Colonic mucosa (tissue), 4 donors: ENCODE results near the gene ZMIZ1. TPM values are rescaled to one million over a fixed set of nuclear protein-coding genes. Genes with fewer than 3 reads are reported as not detected.

ENCODE experiments used
- DNase-seq: peaks from one replicate; pipeline ENCODE4 v3.0.0-alpha.2; 2020
- H3K27ac ChIP-seq: fragments of 200-600 bp; one replicate; pipeline ENCODE4 v1.8.0; 2021
- H3K27me3 ChIP-seq: fragments of 200-600 bp; one replicate; pipeline ENCODE4 v1.8.0; 2021
- H3K36me3 ChIP-seq: fragments of 200-600 bp; one replicate; pipeline ENCODE4 v1.8.0; 2021
- H3K4me1 ChIP-seq: fragments of 200-600 bp; one replicate; pipeline ENCODE4 v1.8.0; 2021; ENCODE audit warnings: mild to moderate bottlenecking
- H3K4me3 ChIP-seq: fragments of 200-600 bp; one replicate; pipeline ENCODE4 v1.8.0; 2021
- H3K9ac ChIP-seq, 2 donors: one replicate each; pipeline ENCODE4 v1.7.0; 2013; ENCODE audit warnings: control low read depth in 2 of 2, low read depth in 2 of 2, low read length in 2 of 2
- H3K9me3 ChIP-seq: fragments of 200-600 bp; one replicate; pipeline ENCODE4 v1.8.0; 2021
- CTCF ChIP-seq: fragments of 200-600 bp; IDR thresholded peaks from one replicate; pipeline ENCODE4 v1.8.0; 2022; ENCODE audit warnings: antibody characterized with exemption, mild to moderate bottlenecking
- intact Hi-C: fragments of 100-400 bp; cut with DNase I; formaldehyde crosslinking; loops from one replicate; pipeline ENCODE4 v1.14.1; 2022
- total RNA-seq, 2 donors: library from RNA; stranded (reverse); fragmentation: NEBNext Ultra II Directional in 1 of 2; extraction: Animal tissue kit (Norgen Biotek cat#: 25700) in 1 of 2; gene quantifications; one replicate each; pipeline ENCODE4 v1.2.1, GENCODE V29; 2021
- donor health status: healthy.
- donor health status: DM: no; HTN: no; CAD: no.
- donor health status: DM: no; HTN: no; CAD: no.

Gene ZMIZ1
- total RNA-seq, 2 donors from 2014 or later, result 51.0 to 54.0 TPM

- no peak overlapping the region for H3K9ac ChIP-seq
- peak; percentile 95 for TF ChIP-seq CTCF
Observed at GRCh38 chr10:79195091-79195923, 126.5 kb downstream of the ZMIZ1 start.

GRCh38 chr10:79196470-79197461, 128.0 kb downstream of the ZMIZ1 start:
- Histone ChIP-seq H3K36me3 (no peaks in the 10 kb centered on the region), H3K9me3 (no peaks in the 10 kb centered on the region), H3K4me1 (peaks cover 4% of the 10 kb centered on the region), H3K27ac (no peak overlapping the region), H3K4me3 (no peak overlapping the region), H3K27me3 (no peaks in the 10 kb centered on the region), H3K9ac (no peak overlapping the region)
- peak; percentile 82 for DNase-seq
- intact Hi-C loops, result loop anchor here (5.0 to 10.0 kb wide), 7 partner anchors 124 to 1149 kb away; no protein-coding TSS in a partner anchor
- peak; percentile 92 for TF ChIP-seq CTCF

More at GRCh38 chr10:79195091-79195923, 126.5 kb downstream of the ZMIZ1 start:
- Histone ChIP-seq H3K4me3 (no peak overlapping the region), H3K4me1 (peaks cover 4% of the 10 kb centered on the region), H3K36me3 (no peaks in the 10 kb centered on the region), H3K27ac (peak overlapping the region; percentile 25), H3K27me3 (no peaks in the 10 kb centered on the region), H3K9me3 (no peaks in the 10 kb centered on the region)
- DNase-seq, result peak; percentile 84
- intact Hi-C loops, result loop anchor here (5.0 to 10.0 kb wide), 7 partner anchors 123 to 1148 kb away; no protein-coding TSS in a partner anchor

- H3K27ac ChIP-seq, result no peak overlapping the region
- no peak overlapping the region for H3K9ac ChIP-seq
- no peak for DNase-seq
- intact Hi-C loops, result loop anchor here (5.0 to 10.0 kb wide), 7 partner anchors 125 to 1150 kb away; no protein-coding TSS in a partner anchor
- H3K4me3 ChIP-seq, result no peak overlapping the region
- H3K36me3 ChIP-seq, result no peaks in the 10 kb centered on the region
- no peak for TF ChIP-seq CTCF
- H3K27me3 ChIP-seq, result no peaks in the 10 kb centered on the region
- H3K9me3 ChIP-seq, result no peaks in the 10 kb centered on the region
- H3K4me1 ChIP-seq, result peaks cover 4% of the 10 kb centered on the region
Observed at GRCh38 chr10:79197558-79197957, 128.8 kb downstream of the ZMIZ1 start.

GRCh38 chr10:79200346-79200745, 131.6 kb downstream of the ZMIZ1 start:
- Histone ChIP-seq H3K4me1 (no peaks in the 10 kb centered on the region), H3K36me3 (no peaks in the 10 kb centered on the region), H3K9me3 (no peaks in the 10 kb centered on the region), H3K4me3 (no peak overlapping the region), H3K27ac (no peak overlapping the region), H3K27me3 (no peaks in the 10 kb centered on the region), H3K9ac (no peak overlapping the region)
- no peak for DNase-seq
- no peak for TF ChIP-seq CTCF
- intact Hi-C loops, result no loop called here

GRCh38 chr10:79201706-79202105, 132.9 kb downstream of the ZMIZ1 start:
- Histone ChIP-seq H3K4me1 (no peaks in the 10 kb centered on the region), H3K9me3 (no peaks in the 10 kb centered on the region), H3K27me3 (no peaks in the 10 kb centered on the region), H3K27ac (no peak overlapping the region), H3K4me3 (no peak overlapping the region), H3K9ac (no peak overlapping the region), H3K36me3 (no peaks in the 10 kb centered on the region)
- DNase-seq, result no peak
- no peak for TF ChIP-seq CTCF
- intact Hi-C loops, result no loop called here
